Stimulated activated CD8-positive, alpha-beta memory T cell treated with anti-CD3 and anti-CD28 coated beads, Interleukin-2, amount 100 ng/mL, for 1 hour (primary cell): ENCODE measurements around the gene LIX1.
"Not testable (repeated sequence)": the region's sequence is repeated elsewhere in the genome, so short reads cannot be mapped to it uniquely, and the experiment has no call there.

ENCODE experiments used
- DNase-seq, 2 donors: peaks; one replicate each; pipeline ENCODE4 v3.0.0-alpha.2; 2020; ENCODE audit warnings: low read depth in 2 of 2

The LIX1 gene

DNA sequence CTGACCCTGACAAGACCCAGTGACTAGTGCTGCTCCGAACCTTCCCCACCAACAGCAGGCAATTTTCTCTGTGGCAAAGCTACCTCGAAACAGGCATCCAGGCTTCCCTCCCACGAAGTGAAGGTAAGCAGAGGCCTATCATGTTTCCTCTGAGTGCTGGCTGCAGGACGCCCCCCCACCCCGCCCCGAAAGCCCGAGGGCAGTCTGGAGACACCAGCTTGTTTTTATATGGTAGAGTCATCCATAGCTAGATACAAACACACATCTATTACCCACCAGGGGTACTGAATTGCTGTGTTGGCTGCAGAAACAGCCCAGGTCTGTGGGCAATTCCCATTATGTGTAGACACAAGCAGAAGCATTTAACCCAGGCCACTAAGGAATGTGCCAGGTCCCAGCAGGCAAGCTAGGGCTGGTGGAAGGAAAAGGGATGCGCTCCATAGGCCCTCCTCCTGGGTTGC is 40.4 kb downstream of the LIX1 start:
- no peak for DNase-seq

- no peak for DNase-seq
Observed at GRCh38 chr5:97101189-97101910, 41.1 kb downstream of the LIX1 start.

- DNase-seq = no peak
Observed at GRCh38 chr5:97100476-97100875, 41.9 kb downstream of the LIX1 start.

DNA sequence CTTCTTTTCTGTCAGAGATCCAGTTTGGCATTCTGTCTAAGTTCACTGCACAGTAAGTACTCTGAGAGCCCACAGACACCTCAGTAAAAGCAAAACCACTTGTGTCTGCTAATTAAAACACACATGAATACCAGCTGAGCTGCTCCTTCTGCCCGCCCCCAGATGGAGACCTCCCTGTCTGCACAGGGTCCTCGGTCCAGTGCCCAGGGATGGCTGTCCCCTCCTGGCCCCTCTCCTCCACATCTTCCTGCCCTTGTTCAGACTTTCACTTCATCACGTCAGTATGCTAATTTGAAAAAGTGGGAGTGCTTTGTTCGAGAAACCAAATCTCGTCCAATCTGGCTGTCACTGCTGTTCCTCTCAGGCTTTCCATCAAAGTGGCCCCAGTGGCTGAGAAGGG is 43.5 kb downstream of the LIX1 start:
- DNase-seq = no peak

GRCh38 chr5:97097326-97098230 is 44.8 kb downstream of the LIX1 start:
- DNase-seq = no peak

DNA sequence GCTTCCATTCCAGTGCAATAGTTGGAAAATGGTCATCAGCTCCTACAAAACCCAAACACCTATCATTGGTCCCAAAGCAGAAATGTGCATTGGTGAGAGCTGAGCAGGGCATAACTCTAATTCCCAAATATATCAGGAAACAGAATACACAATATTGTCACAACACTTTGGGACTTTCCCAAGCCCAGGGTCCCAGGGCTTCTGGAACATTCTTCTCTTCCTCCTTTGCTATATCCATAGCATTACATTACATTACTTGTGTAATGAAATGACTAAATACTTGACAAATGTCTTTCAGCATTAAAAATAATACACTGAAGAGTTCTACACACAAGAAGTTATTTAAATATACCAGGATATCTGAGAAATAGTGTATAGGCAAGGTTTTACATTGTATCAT is 45.6 kb downstream of the LIX1 start:
- no peak for DNase-seq

- DNase-seq = no peak
Observed at GRCh38 chr5:97096191-97096590, 46.2 kb downstream of the LIX1 start.

DNA sequence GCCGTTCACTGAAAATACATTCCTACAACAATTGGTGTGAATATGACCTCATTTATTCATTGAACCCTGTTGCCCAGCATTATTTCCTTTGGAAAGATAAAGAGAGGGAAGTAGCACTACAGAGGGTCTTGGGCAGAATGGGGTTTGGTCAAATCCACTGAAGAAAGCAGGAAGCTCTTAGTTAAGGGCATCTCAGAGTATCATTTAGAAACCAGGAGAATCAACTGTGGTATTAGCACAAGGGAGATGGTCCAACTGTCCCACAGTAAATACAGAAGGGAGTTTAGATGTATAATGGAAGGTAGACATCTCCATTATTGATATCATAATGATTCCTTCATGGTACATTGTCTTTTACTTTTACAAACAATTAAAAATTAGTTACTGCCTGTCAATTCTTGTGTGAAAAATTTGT is 47.1 kb downstream of the LIX1 start:
- no peak for DNase-seq

GRCh38 chr5:97094579-97095317 is 47.7 kb downstream of the LIX1 start:
- DNase-seq = no peak

DNA sequence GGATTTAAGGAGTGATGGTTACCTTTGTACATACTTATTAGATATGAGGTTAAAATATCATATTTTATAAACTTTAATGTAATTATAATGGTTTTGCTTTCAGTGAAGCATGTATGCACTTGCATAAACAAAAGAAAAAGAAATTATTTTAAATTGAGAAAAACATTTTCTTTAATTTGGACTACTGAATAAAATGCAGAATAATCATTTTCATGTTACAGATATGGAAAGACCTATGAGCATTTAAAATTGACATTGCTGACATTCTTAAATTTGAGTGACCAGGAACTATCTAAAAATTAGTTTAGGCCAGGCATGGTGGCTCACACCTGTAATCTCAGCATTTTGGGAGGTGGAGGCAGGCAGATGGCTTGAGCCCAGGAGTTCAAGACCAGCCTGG is 49.2 kb downstream of the LIX1 start:
- no peak for DNase-seq

- DNase-seq = no peak
Observed at GRCh38 chr5:97090944-97091343, 51.5 kb downstream of the LIX1 start.

GRCh38 chr5:97089149-97089801 is 53.1 kb downstream of the LIX1 start:
- no peak for DNase-seq

DNA sequence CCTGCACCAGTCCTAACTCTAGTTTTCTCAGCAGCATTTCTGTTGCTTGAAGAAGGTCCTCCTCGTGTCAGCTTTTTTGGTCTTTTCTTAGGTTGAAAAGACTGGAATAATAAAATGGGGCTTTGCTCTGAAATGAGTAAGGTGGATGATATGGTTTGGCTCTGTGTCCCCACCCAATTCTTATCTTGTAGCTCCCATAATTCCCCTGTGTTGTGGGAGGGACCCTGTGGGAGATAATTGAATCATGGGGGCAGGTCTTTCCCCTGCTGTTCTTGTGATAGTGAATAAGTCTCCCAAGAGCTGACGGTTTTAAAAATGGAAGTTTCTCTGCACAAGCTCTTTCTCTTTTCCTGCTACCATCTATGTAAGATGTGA is 53.6 kb downstream of the LIX1 start:
- no peak for DNase-seq

- no peak for DNase-seq
Observed at GRCh38 chr5:97087138-97087537, 55.3 kb downstream of the LIX1 start.

DNA sequence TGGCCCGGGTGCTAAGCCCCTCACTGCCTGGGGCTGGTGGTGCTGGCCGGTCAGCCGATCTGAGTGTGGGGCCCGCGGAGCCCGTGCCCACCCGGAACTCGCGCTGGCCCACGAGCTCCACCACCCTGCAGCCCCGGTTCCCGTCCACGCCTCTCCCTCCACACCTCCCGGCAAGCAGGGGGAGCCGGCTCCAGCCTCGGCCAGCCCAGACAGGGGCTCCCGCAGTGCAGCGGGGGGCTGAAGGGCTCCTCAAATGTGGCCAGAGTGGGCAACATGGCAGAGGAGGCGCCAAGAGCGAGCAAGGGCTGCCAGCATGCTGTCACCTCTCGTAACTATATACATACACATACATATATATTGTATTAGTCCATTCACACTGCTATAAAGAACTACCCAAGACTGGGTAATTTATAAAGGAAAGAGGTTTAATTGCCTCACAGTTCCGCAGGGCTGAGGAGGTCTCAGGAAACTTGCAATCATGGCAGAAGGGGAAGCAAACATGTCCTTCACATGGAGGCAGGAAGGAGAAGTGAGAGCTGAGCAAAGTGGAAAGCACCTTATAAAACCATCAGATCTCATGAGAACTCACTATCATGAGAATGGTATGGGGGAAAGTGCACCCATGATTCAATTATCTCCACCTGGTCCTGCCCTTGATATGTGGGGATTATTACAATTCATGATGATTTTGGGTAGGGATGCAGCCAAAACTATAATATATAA is 56.8 kb downstream of the LIX1 start:
- DNase-seq = no peak

- DNase-seq = not testable (repeated sequence)
Observed at GRCh38 chr5:97084782-97085458, 57.5 kb downstream of the LIX1 start.

DNA sequence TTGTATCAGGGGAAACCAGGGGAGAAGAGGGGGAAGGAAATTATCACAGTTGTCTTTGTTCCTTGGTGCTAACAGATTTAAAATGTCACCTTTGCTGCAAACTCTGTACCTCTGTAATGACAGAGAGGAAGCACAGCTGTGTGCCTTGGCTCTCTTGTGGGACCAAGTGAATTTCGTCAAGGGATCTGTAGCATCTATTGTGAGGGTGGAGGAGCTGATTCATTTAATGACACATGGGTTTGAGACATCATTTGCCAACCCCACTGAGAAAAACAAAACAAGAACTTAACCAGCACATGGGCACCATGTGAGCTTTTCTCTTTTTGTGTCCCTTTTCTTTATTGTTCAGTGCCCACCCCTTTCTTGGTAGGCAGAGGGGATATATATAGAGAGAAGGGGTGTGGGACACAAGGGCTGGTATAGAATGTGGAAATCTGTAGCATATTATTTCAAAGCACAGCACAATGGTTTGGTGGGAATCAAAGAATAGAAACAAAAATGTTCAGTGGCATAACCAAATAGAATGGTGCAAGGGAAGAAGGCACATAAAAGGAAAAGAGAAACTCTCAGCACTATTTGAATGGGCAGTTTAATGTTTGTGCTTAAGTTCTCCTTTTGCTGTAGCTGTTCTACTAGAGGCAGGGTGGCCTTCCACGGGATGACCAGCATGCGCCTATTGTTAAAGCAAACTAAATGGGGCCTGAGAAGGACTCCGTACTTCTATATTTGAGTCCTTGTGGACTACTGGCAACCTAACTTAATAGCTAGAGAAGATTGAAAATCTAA is 63.3 kb downstream of the LIX1 start:
- no peak for DNase-seq

GRCh38 chr5:97077246-97077645 is 65.2 kb downstream of the LIX1 start:
- DNase-seq = no peak

DNA sequence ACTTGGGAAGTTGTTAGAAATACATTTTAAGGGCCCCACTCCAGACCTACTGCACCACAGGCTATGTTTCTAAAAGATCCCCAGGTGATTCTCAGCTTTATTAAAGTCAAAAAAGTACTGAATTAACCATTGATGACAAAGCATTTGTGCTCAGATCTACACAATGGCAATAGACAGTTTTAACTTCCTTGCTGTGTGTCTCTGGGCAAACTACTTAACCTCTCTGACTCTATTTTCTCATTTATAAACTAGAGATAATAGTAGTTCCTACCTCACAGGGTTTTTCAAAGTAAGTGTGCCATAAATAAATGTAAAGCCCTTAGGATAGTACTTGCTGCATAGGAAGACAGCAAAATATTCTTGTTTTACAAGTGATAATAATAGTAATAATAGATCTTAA is 66.3 kb downstream of the LIX1 start:
- no peak for DNase-seq

DNA sequence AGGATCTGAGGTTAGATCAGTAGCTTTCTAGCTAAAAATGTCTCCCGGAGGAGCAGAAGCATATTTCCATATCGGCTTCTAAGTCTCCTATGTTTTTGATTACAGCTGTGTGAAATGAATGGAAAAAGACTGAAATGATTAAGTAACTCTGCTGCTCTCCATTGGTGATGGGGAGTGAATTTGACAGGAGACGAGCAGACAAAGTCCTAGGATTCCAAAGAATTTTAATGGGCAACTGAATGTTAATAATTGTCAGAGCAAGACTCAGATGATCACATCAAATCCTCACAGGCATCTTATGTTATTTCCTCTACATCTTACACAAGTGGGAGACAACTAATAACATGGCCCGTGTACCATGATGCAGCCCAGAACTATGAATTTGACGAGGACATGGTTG is 66.8 kb downstream of the LIX1 start:
- no peak for DNase-seq
